HepG2 (cell line): ENCODE data around the gene PLAAT1. TPM values are rescaled to one million over a fixed set of nuclear protein-coding genes. Genes with fewer than 3 reads are reported as not detected.

Experiments
- ATAC-seq: fragments of 200-7000 bp; cut with Tn5 transposase; 3 replicates; pipeline ENCODE4 v1.9.1; 2020; ENCODE audit warnings: mild to moderate bottlenecking, moderate library complexity
- BruUV-seq: library from RNA; stranded (reverse); fragments of 400-500 nt; replicated peaks from 2 replicates; lab custom pipeline; 2021; lab: Mats Ljungman, UMichigan
- CTCF ChIA-PET: fragments of 300-600 bp; formaldehyde crosslinking; extraction: SDS; loops from one replicate; lab custom pipeline; 2021; ENCODE audit warnings: low total read pairs, inconsistent platforms, low intra/inter-chr PET ratio; lab: Yijun Ruan, JAX
- POLR2A ChIA-PET: fragments of 350-600 bp; sonication (Branson Sonifier 250); formaldehyde crosslinking; loops from one replicate; lab custom pipeline; 2020; ENCODE audit warnings: antibody characterized with exemption, inconsistent platforms; lab: Yijun Ruan, JAX
- DNase-seq: peaks from one replicate; pipeline ENCODE4 v3.0.0-alpha.2; 2015; ENCODE audit warnings: low spot score
- FAIRE-seq: peaks from 3 replicates; lab custom pipeline; 2011; peaks lifted over from hg19 to GRCh38; lab: Jason Lieb, UNC
- H2AFZ ChIP-seq: one replicate; pipeline ENCODE4 v1.6.1; 2011; ENCODE audit warnings: low read length, inconsistent platforms
- H3K27ac ChIP-seq: fragments of 300-600 bp; 3 replicates; pipeline ENCODE4 v1.8.0; 2011; ENCODE audit warnings: mixed run types, mild to moderate bottlenecking, mixed read lengths, low read length, inconsistent platforms; ENCODE audit not compliant: insufficient read depth; ENCODE audit errors: extremely low read length
- H3K27me3 ChIP-seq, 2 experiments: fragments of 200-600 bp in 1 of 2; 2 replicates in 1 of 2; 3 replicates in 1 of 2; pipeline versions ENCODE4 v1.6.0 to v1.8.0; 2011; ENCODE audit warnings: low read length in 2 of 2, mild to moderate bottlenecking in 2 of 2, moderate library complexity in 2 of 2, inconsistent platforms in 1 of 2; ENCODE audit not compliant: insufficient read depth in 2 of 2, control insufficient read depth in 1 of 2
- H3K36me3 ChIP-seq, 2 experiments: fragments of 200-600 bp in 1 of 2; replicated peaks in 1 of 2; 2 replicates in 1 of 2; 3 replicates in 1 of 2; pipeline versions ENCODE4 v1.5.1 to v1.8.0; 2011; ENCODE audit warnings: low read length in 2 of 2, inconsistent platforms in 1 of 2; ENCODE audit not compliant: insufficient read depth in 2 of 2, control insufficient read depth in 1 of 2
- H3K4me1 ChIP-seq: 2 replicates; pipeline ENCODE4 v1.5.1; 2012; ENCODE audit warnings: low read length, inconsistent platforms; ENCODE audit not compliant: insufficient read depth
- H3K4me2 ChIP-seq: 2 replicates; pipeline ENCODE4 v1.6.0; 2011; ENCODE audit warnings: low read depth, low read length, inconsistent platforms
- H3K4me3 ChIP-seq, 3 experiments: fragments of 200-600 bp in 1 of 3; sonication (generic), shearing (Covaris generic) in 1 of 3; replicated peaks in 1 of 3; 2 replicates each; pipeline ENCODE4 v1.5.1; 2011 to 2016; ENCODE audit warnings: low read length in 3 of 3, inconsistent platforms in 2 of 3, low read depth in 2 of 3, mild to moderate bottlenecking in 2 of 3, control low read depth in 1 of 3, mixed read lengths in 1 of 3; ENCODE audit not compliant: insufficient read depth in 1 of 3
- H3K79me2 ChIP-seq: one replicate; pipeline ENCODE4 v1.6.1; 2011; ENCODE audit warnings: low read length, inconsistent platforms; ENCODE audit not compliant: insufficient read depth
- H3K9ac ChIP-seq: 2 replicates; pipeline ENCODE4 v1.6.0; 2011; ENCODE audit warnings: mild to moderate bottlenecking, low read depth, low read length, inconsistent platforms; ENCODE audit not compliant: insufficient read depth
- H3K9me3 ChIP-seq: 2 replicates; pipeline ENCODE4 v1.5.1; 2012; ENCODE audit warnings: mild to moderate bottlenecking, low read length
- H4K20me1 ChIP-seq: 2 replicates; pipeline ENCODE4 v1.6.0; 2011; ENCODE audit warnings: inconsistent platforms, mild to moderate bottlenecking, low read length, moderate library complexity; ENCODE audit not compliant: insufficient read depth
- EP300 ChIP-seq, 3 experiments: sonication (generic) in 1 of 3; formaldehyde crosslinking in 1 of 3; IDR thresholded peaks; 2 replicates each; pipeline versions ENCODE4 v1.5.1 to v1.6.1; 2011 to 2020; ENCODE audit warnings: low read depth in 2 of 3, low read length in 2 of 3, borderline replicate concordance in 1 of 3, improper control_type of control experiment in 1 of 3, mild to moderate bottlenecking in 1 of 3, missing genetic modification reagents in 1 of 3, moderate library complexity in 1 of 3
- SKI ChIP-seq: fragments of 450-650 bp; IDR thresholded peaks from one replicate; pipeline ENCODE4 v1.6.1; 2018; ENCODE audit warnings: mild to moderate bottlenecking; ENCODE audit not compliant: partially characterized antibody
- XBP1 ChIP-seq: sonication (generic); formaldehyde crosslinking; IDR thresholded peaks from 2 replicates; pipeline ENCODE4 v1.5.0; 2020; ENCODE audit warnings: missing genetic modification reagents
- ZNF775 ChIP-seq: sonication (generic); formaldehyde crosslinking; IDR thresholded peaks from 2 replicates; pipeline ENCODE4 v1.4.0; 2020; ENCODE audit warnings: missing genetic modification reagents, mild to moderate bottlenecking, moderate library complexity, borderline replicate concordance
- whole genome bisulfite sequencing: methylation state at CpG from one replicate; pipeline ENCODE4 v1.1.6; 2017; ENCODE audit warnings: low lambda C conversion rate; 5-methylcytosine and 5-hydroxymethylcytosine counted together
- in situ Hi-C: cut with HindIII; loops from 2 replicates; pipeline ENCODE4 v1.10.0; 2017; ENCODE audit warnings: low pct_unique_long_range_greater_than_20kb; ENCODE audit not compliant: extremely low pct_ligation_motif_present
- intact Hi-C: fragments of 100-400 bp; cut with micrococcal nuclease; formaldehyde crosslinking; loops from one replicate; pipeline ENCODE4 v1.10.0; 2022; ENCODE audit not compliant: unreplicated experiment
- polyA plus RNA-seq, 8 experiments: library from polyadenylated mRNA; depleted of rRNA in 3 of 8; stranded (reverse) in 7 of 8; unstranded in 1 of 8; fragments of >200 nt; fragmentation: Illumina TruSeq in 4 of 8; extraction: Trizol in 4 of 8; gene quantifications; 2 replicates each; pipeline versions ENCODE4 v1.2.1 to v1.2.3, GENCODE V29; 2011 to 2016; ENCODE audit warnings: low read depth in 4 of 8, missing spikeins in 1 of 8, mixed read lengths in 1 of 8; ENCODE audit not compliant: insufficient read depth in 1 of 8
- total RNA-seq, 5 experiments: library from RNA; depleted of rRNA; stranded (reverse); fragments of >200 nt; fragmentation: Illumina TruSeq; extraction: Trizol; gene quantifications; 2 replicates each; pipeline ENCODE4 v1.2.3, GENCODE V29; 2016; ENCODE audit warnings: low read depth in 1 of 5
- TF ChIP-seq, protein P1 (sequence below): sonication (generic); formaldehyde crosslinking; IDR thresholded peaks from 2 replicates; pipeline ENCODE4 v1.4.0; 2020; ENCODE audit warnings: mild to moderate bottlenecking, missing genetic modification reagents

Gene PLAAT1
- total and polyA plus RNA-seq, 2 of the 13 experiments (the other 11 are each of a cell fraction or from before 2014, with no cell fraction given) = not detected

DNA sequence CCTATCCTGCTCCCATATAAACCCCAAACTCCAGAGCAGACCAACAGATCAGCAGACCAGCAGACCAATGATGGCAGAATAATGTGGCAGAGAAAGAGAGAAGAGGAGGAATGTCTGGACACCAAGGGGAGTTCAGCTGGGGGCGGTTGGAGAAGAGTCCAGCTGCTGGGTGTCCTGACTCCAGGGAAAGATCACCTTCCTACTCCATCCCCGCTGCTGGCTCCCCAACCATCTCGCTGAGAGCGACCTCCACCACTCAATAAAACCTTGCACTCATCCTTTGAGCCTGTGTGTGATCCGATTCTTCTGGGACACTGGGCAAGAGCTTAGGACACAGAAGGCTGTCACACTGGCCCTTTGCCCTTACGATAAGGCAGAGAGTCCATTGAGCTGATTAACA lies 12.8 kb upstream of the PLAAT1 start (continued):
- TF ChIP-seq EP300 (IDR thresholded peaks at IDR 0.05; ENCODE audit: low read depth in 2 of 2, low read length in 2 of 2) (no peak), EP300 (CRISPR knock-in tag; IDR thresholded peaks at IDR 0.05; ENCODE audit: borderline replicate concordance) (no peak), XBP1 (CRISPR knock-in tag) (no peak), SKI (no peak)
- TF ChIP-seq, protein P1, sequence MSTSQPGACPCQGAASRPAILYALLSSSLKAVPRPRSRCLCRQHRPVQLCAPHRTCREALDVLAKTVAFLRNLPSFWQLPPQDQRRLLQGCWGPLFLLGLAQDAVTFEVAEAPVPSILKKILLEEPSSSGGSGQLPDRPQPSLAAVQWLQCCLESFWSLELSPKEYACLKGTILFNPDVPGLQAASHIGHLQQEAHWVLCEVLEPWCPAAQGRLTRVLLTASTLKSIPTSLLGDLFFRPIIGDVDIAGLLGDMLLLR (CRISPR knock-in tag) = no peak

- no TSS peak for BruUV-seq
- H3K4me2 ChIP-seq = no peak overlapping the region
- FAIRE-seq = no peak
- in situ Hi-C loops = no loop called here
- H3K9me3 ChIP-seq = no peaks in the 10 kb centered on the region
- CTCF ChIA-PET = no interaction called here
- H4K20me1 ChIP-seq = no peaks in the 10 kb centered on the region
- no peak overlapping the region for H2AFZ ChIP-seq
- no peaks in the 10 kb centered on the region for H3K36me3 ChIP-seq
- H3K79me2 ChIP-seq = no peaks in the 10 kb centered on the region
- no peak for DNase-seq
- TF ChIP-seq ZNF775 (CRISPR knock-in tag) = no peak
- TF ChIP-seq, all 625 proteins: peak for 0
- peaks cover 0 to 1% of the 10 kb centered on the region in 2 experiments; a peak in 1 of 5 replicates for H3K27me3 ChIP-seq
- POLR2A ChIA-PET = no interaction called here
- H3K4me3 ChIP-seq = no peak overlapping the region
- H3K27ac ChIP-seq = no peak overlapping the region
- H3K4me1 ChIP-seq = no peaks in the 10 kb centered on the region
- intact Hi-C loops = no loop called here
- no peak for ATAC-seq
- no peak overlapping the region for H3K9ac ChIP-seq
- 13% methylated on average over 4 of the region's 4 CpGs for WGBS
Observed at GRCh38 chr3:193229851-193230420, 11.1 kb upstream of the PLAAT1 start.
